ENCODE data around the gene PLAC1. TPM values are rescaled to one million over a fixed set of nuclear protein-coding genes. Genes with fewer than 3 reads are reported as not detected.
A peak's percentile ranks its signal among the peaks of the same experiment; 100 is the strongest.

The PLAC1 gene
- total RNA-seq, 2 donors from 2014 or later, result 1.1 to 1.3 TPM

DNA sequence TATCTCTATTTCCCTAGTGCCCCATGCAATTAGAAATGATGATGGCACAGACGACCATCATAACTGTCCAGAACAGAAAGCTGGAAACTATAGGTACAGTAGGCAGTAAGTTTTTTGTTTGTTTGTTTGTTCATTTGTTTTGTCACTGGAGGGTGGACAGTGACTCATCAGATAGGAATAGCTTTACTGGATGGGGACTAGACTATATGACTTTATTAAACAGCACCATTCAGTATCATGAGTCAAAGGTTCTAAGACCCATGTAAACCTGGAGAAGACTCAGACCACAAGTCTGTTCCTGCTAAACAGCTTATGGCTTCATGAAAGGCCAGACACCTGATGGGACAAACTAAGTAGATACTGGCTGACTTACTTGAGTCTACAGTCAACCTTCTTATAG lies 38.4 kb downstream of the PLAC1 start:
- H3K4me3 Mint-ChIP-seq, result no peak overlapping the region
- no peak overlapping the region for H3K27ac Mint-ChIP-seq
- no peaks in the 10 kb centered on the region for H3K9me3 Mint-ChIP-seq
- peaks cover 27% of the 10 kb centered on the region for H3K4me1 Mint-ChIP-seq (ENCODE audit: low read depth)
- H3K27me3 Mint-ChIP-seq (ENCODE audit: low read depth), result peaks cover 68% of the 10 kb centered on the region
- no peaks in the 10 kb centered on the region for H3K36me3 Mint-ChIP-seq (ENCODE audit: insufficient read depth in 2 of 2)
- DNase-seq (no peak), ATAC-seq (replicated peaks in 1 of 2) (no peak)

GRCh38 chrX:134613396-134613795 lies 44.9 kb downstream of the PLAC1 start:
- no peak for DNase-seq
- Mint-ChIP-seq H3K4me1 (ENCODE audit: low read depth) (no peaks in the 10 kb centered on the region), H3K27me3 (ENCODE audit: low read depth) (peaks cover 59% of the 10 kb centered on the region), H3K36me3 (ENCODE audit: insufficient read depth in 2 of 2) (no peaks in the 10 kb centered on the region), H3K27ac (no peak overlapping the region), H3K4me3 (no peak overlapping the region), H3K9me3 (peaks cover 0 to 1% of the 10 kb centered on the region in 2 donors)
- ATAC-seq (replicated peaks in 1 of 2), result no peak

DNA sequence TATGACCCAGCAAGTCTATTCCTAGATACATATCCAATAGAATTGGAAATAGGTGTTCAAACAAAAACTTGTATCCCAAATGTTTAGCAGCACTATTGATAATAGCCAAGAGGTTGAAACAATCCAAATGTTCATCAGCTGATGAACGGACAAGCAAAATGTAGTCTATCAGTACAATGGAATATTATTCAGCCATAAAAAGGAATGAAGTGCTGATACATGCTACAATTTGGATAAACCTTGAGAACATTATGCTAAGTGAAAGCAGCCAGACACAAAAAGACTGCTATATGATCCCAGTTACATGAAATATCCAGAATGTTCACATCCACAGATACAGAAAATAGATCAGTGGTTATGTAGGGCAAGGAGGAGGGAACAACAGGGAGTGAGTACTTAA lies 50.1 kb downstream of the PLAC1 start:
- Mint-ChIP-seq H3K27ac (no peak overlapping the region), H3K36me3 (ENCODE audit: insufficient read depth in 2 of 2) (peaks cover 2 to 4% of the 10 kb centered on the region in 2 donors), H3K4me1 (ENCODE audit: low read depth) (peaks cover 9% of the 10 kb centered on the region), H3K9me3 (peaks cover 0 to 3% of the 10 kb centered on the region in 2 donors), H3K27me3 (ENCODE audit: low read depth) (peaks cover 70% of the 10 kb centered on the region), H3K4me3 (no peak overlapping the region)
- DNase-seq (no peak), ATAC-seq (replicated peaks in 1 of 2) (no peak)

- Mint-ChIP-seq H3K27ac (no peak overlapping the region), H3K9me3 (peaks cover 0 to 3% of the 10 kb centered on the region in 2 donors), H3K36me3 (ENCODE audit: insufficient read depth in 2 of 2) (peaks cover 6% of the 10 kb centered on the region in 2 donors), H3K27me3 (ENCODE audit: low read depth) (peaks cover 68% of the 10 kb centered on the region), H3K4me1 (ENCODE audit: low read depth) (peaks cover 14% of the 10 kb centered on the region), H3K4me3 (no peak overlapping the region)
- DNase-seq, result no peak
- ATAC-seq (replicated peaks in 1 of 2), result no peak
These were observed 50.7 kb downstream of the PLAC1 start for GRCh38 chrX:134607523-134607922.

DNA sequence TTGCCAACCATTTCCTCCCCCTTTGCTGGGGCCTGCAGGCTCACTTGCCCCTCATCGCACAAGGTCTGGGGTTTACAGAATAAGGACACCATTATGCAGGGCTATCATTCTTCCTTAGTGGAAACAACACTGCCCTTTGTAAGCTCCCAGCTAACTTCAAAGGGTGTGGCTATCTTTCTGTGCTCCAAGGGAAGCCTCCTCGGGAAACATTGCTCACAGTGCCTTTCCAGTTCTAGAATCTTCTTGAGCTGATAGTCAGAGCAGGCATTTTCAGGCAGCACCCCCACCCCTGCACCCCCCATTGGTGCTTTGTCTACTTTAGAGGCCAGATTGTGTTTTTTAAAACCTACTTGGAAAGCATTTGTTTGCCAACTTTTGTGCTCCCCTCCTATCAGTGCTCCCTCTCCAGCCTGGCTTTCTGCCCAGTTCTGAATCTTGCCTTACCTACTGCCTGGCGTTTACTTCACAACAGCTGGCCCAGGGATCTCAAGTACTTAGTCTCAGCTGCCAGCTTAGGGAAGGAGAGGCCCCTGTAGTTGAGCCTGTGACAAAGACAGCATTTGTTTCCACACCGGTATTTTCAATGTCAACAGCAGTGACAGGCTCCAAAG lies 53.5 kb downstream of the PLAC1 start:
- peak overlapping the region; percentile 75 for H3K27ac Mint-ChIP-seq
- no peak for DNase-seq
- H3K9me3 Mint-ChIP-seq, result peaks cover 0 to 3% of the 10 kb centered on the region in 2 donors
- H3K4me1 Mint-ChIP-seq (ENCODE audit: low read depth), result peaks cover 27% of the 10 kb centered on the region
- H3K36me3 Mint-ChIP-seq (ENCODE audit: insufficient read depth in 2 of 2), result peaks cover 6 to 14% of the 10 kb centered on the region in 2 donors
- peak; percentile 9 to 11 for ATAC-seq (replicated peaks in 1 of 2)
- peaks cover 69% of the 10 kb centered on the region for H3K27me3 Mint-ChIP-seq (ENCODE audit: low read depth)
- H3K4me3 Mint-ChIP-seq, result no peak overlapping the region

DNA sequence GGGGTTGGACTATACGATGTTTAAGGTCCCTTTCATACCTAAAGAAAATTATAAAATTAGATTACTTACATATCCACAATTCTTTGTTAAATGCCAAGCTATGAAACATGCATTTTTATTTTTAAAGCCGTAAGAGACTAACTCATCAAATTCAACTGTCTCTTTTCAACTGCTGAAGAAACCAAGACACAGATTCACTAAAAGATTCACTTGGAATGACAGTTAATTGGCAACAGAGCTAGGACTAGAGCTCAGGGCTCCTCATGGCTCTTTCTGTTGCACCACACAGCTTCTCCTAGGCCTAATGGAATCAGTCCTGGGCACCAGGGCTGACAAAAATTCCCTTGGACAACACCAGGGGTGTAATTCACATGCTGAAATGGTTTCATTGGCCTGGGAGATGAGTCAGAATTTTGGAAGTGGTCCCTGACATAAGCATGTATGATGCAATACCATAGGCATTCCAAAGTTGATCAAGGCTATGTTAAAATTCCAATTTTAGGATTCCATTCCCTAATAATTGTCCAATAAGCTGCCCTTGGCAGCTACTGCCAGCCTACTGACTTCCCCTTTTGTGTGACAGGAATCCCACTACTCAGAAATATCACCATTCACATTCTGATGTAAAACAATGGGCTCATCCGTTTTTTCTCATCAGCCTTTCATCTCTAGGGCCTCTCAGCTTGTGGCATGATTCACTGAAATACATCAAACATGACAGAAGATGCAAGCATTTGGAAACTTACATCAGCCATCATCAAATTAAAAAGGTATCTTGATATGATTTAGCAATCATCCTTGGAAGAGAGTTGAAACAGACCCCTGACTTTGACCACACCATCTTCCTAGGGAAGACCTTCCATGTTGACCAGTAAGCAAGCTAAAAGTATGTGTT lies 54.2 kb downstream of the PLAC1 start:
- H3K27me3 Mint-ChIP-seq (ENCODE audit: low read depth), result peaks cover 62% of the 10 kb centered on the region
- H3K36me3 Mint-ChIP-seq (ENCODE audit: insufficient read depth in 2 of 2), result peaks cover 10 to 16% of the 10 kb centered on the region in 2 donors
- peak; percentile 58 to 62 for ATAC-seq (replicated peaks in 1 of 2)
- no peak overlapping the region for H3K4me3 Mint-ChIP-seq
- peaks cover 34% of the 10 kb centered on the region for H3K4me1 Mint-ChIP-seq (ENCODE audit: low read depth)
- no peak for DNase-seq
- H3K27ac Mint-ChIP-seq, result peak overlapping the region; percentile 75
- H3K9me3 Mint-ChIP-seq, result peaks cover 0 to 3% of the 10 kb centered on the region in 2 donors

- peaks cover 0 to 3% of the 10 kb centered on the region in 2 donors for H3K9me3 Mint-ChIP-seq
- no peak for ATAC-seq (replicated peaks in 1 of 2)
- peaks cover 48% of the 10 kb centered on the region for H3K4me1 Mint-ChIP-seq (ENCODE audit: low read depth)
These were observed 55.9 kb downstream of the PLAC1 start for GRCh38 chrX:134602410-134602809.

GRCh38 chrX:134601240-134601765 lies 57.0 kb downstream of the PLAC1 start:
- H3K4me3 Mint-ChIP-seq, result no peak overlapping the region
- H3K4me1 Mint-ChIP-seq (ENCODE audit: low read depth), result peaks cover 48% of the 10 kb centered on the region
- no peak overlapping the region for H3K27ac Mint-ChIP-seq
- H3K27me3 Mint-ChIP-seq (ENCODE audit: low read depth), result peaks cover 61% of the 10 kb centered on the region
- DNase-seq (no peak), ATAC-seq (replicated peaks in 1 of 2) (no peak)
- H3K9me3 Mint-ChIP-seq, result peaks cover 0 to 6% of the 10 kb centered on the region in 2 donors
- peaks cover 13 to 17% of the 10 kb centered on the region in 2 donors for H3K36me3 Mint-ChIP-seq (ENCODE audit: insufficient read depth in 2 of 2)

More at GRCh38 chrX:134602410-134602809, 55.9 kb downstream of the PLAC1 start:
- Mint-ChIP-seq H3K4me3 (no peak overlapping the region), H3K27me3 (ENCODE audit: low read depth) (peaks cover 61% of the 10 kb centered on the region), H3K27ac (no peak overlapping the region), H3K36me3 (ENCODE audit: insufficient read depth in 2 of 2) (peaks cover 13 to 16% of the 10 kb centered on the region in 2 donors)
- DNase-seq, result no peak

DNA sequence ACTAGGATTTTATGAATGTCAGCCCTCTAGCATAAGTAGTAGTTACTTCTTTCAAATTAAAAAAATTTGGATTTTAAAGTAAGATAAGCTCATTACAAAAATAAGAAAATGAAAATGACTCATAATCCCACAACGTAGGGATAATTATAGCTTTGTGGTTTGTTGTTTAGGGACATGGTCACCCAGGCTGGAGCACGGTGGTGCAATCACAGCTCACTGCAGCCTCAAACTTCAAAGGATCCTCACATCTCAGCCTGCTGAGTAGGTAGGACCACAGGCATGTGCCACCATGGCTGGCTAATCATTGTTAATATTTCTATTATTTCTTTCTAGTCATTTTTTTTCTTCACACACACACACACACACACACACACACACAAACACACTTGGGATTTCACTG lies 57.6 kb downstream of the PLAC1 start:
- Mint-ChIP-seq H3K36me3 (ENCODE audit: insufficient read depth in 2 of 2) (peaks cover 13 to 17% of the 10 kb centered on the region in 2 donors), H3K4me3 (no peak overlapping the region), H3K4me1 (ENCODE audit: low read depth) (peaks cover 48% of the 10 kb centered on the region), H3K27ac (no peak overlapping the region), H3K9me3 (peaks cover 0 to 6% of the 10 kb centered on the region in 2 donors), H3K27me3 (ENCODE audit: low read depth) (peaks cover 63% of the 10 kb centered on the region)
- DNase-seq (no peak), ATAC-seq (replicated peaks in 1 of 2) (no peak)

DNA sequence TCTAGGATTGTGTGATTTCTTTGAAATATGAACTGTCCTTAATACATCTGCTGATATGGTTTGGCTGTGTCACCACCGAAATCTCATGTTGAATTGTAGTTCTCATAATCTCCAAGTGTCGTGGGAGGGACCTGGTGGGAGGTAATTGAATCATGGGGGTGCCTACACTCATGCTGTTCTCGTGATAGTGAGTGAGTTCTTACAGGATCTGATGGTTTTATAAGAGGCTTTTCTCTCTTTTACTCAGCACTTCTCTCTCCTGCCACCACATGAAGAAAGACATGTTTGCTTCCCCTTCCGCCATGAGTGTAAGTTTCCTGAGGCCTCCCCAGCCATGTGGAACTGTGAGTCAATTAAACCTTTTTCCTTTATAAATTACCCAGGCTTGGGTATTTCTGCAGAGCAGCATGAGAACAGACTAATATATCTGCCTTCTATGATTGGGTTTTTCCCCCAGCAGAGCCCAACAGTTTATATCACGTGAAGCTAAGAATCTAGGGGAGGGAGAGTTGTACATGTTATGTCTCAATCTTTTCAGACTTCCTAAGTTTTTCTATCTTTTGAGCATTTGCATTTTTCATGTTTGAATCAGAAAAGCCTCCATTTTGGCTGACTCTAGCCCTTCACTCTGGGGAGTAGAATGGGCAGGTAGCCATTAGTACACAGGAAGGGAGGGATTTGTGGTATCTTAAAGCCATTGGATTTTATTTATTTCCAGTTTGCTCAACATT lies 58.9 kb downstream of the PLAC1 start:
- peak overlapping the region in 1 of 2 donors; percentile 27 for H3K4me3 Mint-ChIP-seq
- H3K4me1 Mint-ChIP-seq (ENCODE audit: low read depth), result peaks cover 43% of the 10 kb centered on the region
- H3K9me3 Mint-ChIP-seq, result peaks cover 0 to 6% of the 10 kb centered on the region in 2 donors
- peaks cover 64% of the 10 kb centered on the region for H3K27me3 Mint-ChIP-seq (ENCODE audit: low read depth)
- ATAC-seq (replicated peaks in 1 of 2), result peak; percentile 87 to 91
- DNase-seq, result peak; percentile 42 to 54
- peaks cover 11 to 17% of the 10 kb centered on the region in 2 donors for H3K36me3 Mint-ChIP-seq (ENCODE audit: insufficient read depth in 2 of 2)
- peak overlapping the region; percentile 42 for H3K27ac Mint-ChIP-seq

- H3K36me3 Mint-ChIP-seq (ENCODE audit: insufficient read depth in 2 of 2), result peaks cover 0 to under 1% of the 10 kb centered on the region in 2 donors
- DNase-seq, result no peak
- H3K9me3 Mint-ChIP-seq, result peaks cover 0 to 3% of the 10 kb centered on the region in 2 donors
- no peaks in the 10 kb centered on the region for H3K4me1 Mint-ChIP-seq (ENCODE audit: low read depth)
- H3K4me3 Mint-ChIP-seq, result no peak overlapping the region
- H3K27me3 Mint-ChIP-seq (ENCODE audit: low read depth), result peaks cover 79% of the 10 kb centered on the region
- H3K27ac Mint-ChIP-seq, result no peak overlapping the region
- ATAC-seq (replicated peaks in 1 of 2), result no peak
These were observed 66.0 kb downstream of the PLAC1 start for GRCh38 chrX:134592303-134592702.

DNA sequence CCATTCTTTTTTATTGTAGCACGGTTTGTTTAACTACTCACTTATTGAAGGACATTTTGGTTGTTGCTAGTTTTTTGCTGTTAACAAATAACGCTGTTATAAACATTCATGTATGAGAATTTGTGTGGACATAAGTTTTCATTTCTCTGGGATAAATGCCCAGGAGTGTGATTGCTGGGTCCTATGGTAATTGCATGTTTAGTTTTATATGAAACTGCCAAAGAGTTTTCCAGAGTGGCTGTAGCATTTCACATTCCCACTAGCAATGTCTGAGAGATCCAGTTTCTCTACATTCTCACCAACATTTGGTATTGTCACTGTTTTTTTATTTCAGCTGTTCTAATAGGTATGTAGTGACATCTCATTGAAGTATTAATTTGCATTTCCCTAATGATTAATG lies 66.8 kb downstream of the PLAC1 start:
- DNase-seq (no peak), ATAC-seq (replicated peaks in 1 of 2) (no peak)
- peaks cover 71% of the 10 kb centered on the region for H3K27me3 Mint-ChIP-seq (ENCODE audit: low read depth)
- no peaks in the 10 kb centered on the region for H3K4me1 Mint-ChIP-seq (ENCODE audit: low read depth)
- no peaks in the 10 kb centered on the region for H3K36me3 Mint-ChIP-seq (ENCODE audit: insufficient read depth in 2 of 2)
- no peaks in the 10 kb centered on the region for H3K9me3 Mint-ChIP-seq
- no peak overlapping the region for H3K27ac Mint-ChIP-seq
- H3K4me3 Mint-ChIP-seq, result no peak overlapping the region

Data from activated T-cell treated with anti-CD3 and anti-CD28 coated beads, Interleukin-2, amount 50 U/mL, for 72 hours (primary cell).